HL-60 (cell line): ENCODE measurements around the gene ITGA7.

Experiments used
- TF ChIP-seq, protein P1 (sequence below): IDR thresholded peaks from one replicate; pipeline ENCODE4 v1.5.1; 2011; ENCODE audit warnings: low read length, control low read depth, inconsistent platforms; ENCODE audit not compliant: insufficient read depth
- TF ChIP-seq, protein P2 (sequence below): IDR thresholded peaks from 2 replicates; pipeline ENCODE4 v1.6.1; 2012; ENCODE audit warnings: low read depth; ENCODE audit not compliant: insufficient replicate concordance

DNA sequence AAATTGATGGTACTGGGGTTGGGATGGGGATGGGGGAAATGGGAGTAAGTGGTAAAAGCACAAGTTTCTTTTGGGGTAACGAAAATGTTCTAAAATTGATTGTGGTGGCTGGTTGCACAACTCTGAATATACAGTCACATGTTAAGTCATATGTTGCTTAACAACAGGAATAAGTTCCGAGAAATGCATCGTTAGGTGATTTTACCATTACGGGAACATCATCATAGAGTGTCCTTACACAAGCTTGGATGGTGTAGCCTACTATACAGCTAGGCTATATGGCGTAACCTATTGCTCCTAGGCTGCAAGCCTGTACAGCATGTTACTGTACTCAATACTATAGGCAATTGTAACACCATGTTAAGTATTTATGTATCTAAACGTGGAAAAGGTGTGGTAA is 31.0 kb downstream of the ITGA7 start:
- TF ChIP-seq, protein P1, sequence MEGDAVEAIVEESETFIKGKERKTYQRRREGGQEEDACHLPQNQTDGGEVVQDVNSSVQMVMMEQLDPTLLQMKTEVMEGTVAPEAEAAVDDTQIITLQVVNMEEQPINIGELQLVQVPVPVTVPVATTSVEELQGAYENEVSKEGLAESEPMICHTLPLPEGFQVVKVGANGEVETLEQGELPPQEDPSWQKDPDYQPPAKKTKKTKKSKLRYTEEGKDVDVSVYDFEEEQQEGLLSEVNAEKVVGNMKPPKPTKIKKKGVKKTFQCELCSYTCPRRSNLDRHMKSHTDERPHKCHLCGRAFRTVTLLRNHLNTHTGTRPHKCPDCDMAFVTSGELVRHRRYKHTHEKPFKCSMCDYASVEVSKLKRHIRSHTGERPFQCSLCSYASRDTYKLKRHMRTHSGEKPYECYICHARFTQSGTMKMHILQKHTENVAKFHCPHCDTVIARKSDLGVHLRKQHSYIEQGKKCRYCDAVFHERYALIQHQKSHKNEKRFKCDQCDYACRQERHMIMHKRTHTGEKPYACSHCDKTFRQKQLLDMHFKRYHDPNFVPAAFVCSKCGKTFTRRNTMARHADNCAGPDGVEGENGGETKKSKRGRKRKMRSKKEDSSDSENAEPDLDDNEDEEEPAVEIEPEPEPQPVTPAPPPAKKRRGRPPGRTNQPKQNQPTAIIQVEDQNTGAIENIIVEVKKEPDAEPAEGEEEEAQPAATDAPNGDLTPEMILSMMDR: no peak
- TF ChIP-seq, protein P2, sequence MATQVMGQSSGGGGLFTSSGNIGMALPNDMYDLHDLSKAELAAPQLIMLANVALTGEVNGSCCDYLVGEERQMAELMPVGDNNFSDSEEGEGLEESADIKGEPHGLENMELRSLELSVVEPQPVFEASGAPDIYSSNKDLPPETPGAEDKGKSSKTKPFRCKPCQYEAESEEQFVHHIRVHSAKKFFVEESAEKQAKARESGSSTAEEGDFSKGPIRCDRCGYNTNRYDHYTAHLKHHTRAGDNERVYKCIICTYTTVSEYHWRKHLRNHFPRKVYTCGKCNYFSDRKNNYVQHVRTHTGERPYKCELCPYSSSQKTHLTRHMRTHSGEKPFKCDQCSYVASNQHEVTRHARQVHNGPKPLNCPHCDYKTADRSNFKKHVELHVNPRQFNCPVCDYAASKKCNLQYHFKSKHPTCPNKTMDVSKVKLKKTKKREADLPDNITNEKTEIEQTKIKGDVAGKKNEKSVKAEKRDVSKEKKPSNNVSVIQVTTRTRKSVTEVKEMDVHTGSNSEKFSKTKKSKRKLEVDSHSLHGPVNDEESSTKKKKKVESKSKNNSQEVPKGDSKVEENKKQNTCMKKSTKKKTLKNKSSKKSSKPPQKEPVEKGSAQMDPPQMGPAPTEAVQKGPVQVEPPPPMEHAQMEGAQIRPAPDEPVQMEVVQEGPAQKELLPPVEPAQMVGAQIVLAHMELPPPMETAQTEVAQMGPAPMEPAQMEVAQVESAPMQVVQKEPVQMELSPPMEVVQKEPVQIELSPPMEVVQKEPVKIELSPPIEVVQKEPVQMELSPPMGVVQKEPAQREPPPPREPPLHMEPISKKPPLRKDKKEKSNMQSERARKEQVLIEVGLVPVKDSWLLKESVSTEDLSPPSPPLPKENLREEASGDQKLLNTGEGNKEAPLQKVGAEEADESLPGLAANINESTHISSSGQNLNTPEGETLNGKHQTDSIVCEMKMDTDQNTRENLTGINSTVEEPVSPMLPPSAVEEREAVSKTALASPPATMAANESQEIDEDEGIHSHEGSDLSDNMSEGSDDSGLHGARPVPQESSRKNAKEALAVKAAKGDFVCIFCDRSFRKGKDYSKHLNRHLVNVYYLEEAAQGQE: no peak
